ENCODE results near the gene ITGAV.

DNA sequence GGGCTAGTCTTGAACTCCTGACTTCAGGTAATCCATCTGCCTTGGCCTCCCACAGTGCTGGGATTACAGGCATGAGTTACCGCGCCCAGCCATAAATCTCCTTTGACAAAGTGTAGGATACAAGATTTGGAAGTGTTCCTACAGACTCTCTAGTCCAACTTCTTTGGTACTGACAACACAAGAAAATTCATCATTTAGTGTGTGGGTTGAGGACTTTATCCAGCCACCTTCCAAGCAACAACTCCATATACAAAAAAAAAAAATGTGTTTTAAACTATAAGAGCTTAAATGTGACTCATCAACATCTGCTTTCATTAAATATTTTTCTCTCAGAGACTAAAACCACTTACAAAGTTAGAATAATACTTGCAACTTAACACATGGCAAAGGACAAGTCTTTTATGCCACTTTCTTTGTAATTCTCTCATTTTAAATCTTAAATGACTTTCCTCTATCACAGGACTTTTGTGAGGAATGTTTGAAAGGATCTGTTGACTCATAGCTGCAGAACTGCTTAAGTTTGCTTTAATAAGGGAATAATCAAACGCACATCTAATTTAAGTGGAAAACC is 46.2 kb upstream of the ITGAV start:
- TF ChIP-seq POLR2A (IDR thresholded peaks at IDR 0.05) (no peak), CTCF (IDR thresholded peaks at IDR 0.05) (no peak)

Data from lower leg skin (tissue), 3 donors.